ENCODE data around the gene EPB41L5. TPM values are rescaled to one million over a fixed set of nuclear protein-coding genes. Genes with fewer than 3 reads are reported as not detected.
A peak's percentile ranks its signal among the peaks of the same experiment; 100 is the strongest.

The EPB41L5 gene
- total and polyA plus RNA-seq, 12 donors = 2.6 to 25.8 (median 13.9) TPM

- Histone ChIP-seq H3K9me3 (replicated peaks in 1 of 3) (no peaks in the 10 kb centered on the region), H3K4me3 (no peak overlapping the region), H3K27ac (no peak overlapping the region), H3K36me3 (replicated peaks in 1 of 2) (no peaks in the 10 kb centered on the region), H3K4me1 (replicated peaks in 1 of 2) (peaks cover 3 to 22% of the 10 kb centered on the region in 2 donors), H3K27me3 (no peaks in the 10 kb centered on the region)
- intact Hi-C loops (cut with DNase I) = loop anchor here in 1 of 2 donors (5.0 kb wide), 1 partner anchor 69 kb away; no protein-coding TSS in a partner anchor
- no peak for DNase-seq
- 93 to 98% (median 95%) methylated on average over 1 of the region's 1 CpG for WGBS, 4 donors
- no peak for TF ChIP-seq CTCF (IDR thresholded peaks at IDR 0.05)
- TF ChIP-seq POLR2A (IDR thresholded peaks at IDR 0.05) = no peak
Measured at GRCh38 chr2:120108749-120109148, 95.9 kb downstream of the EPB41L5 start.

- no peaks in the 10 kb centered on the region for H3K27me3 ChIP-seq
- intact Hi-C loops (cut with DNase I) = loop anchor here (5.0 to 10.0 kb wide), 4 partner anchors 55 to 205 kb away; no protein-coding TSS in a partner anchor
- DNase-seq = no peak
- TF ChIP-seq CTCF (IDR thresholded peaks at IDR 0.05) (peak; percentile 29 to 78 (median 60)), POLR2A (IDR thresholded peaks at IDR 0.05) (no peak)
- H3K4me3 ChIP-seq = no peak overlapping the region
- H3K36me3 ChIP-seq (replicated peaks in 1 of 2) = no peaks in the 10 kb centered on the region
- no peak overlapping the region for H3K27ac ChIP-seq
- H3K9me3 ChIP-seq (replicated peaks in 1 of 3) = no peaks in the 10 kb centered on the region
- 40 to 65% (median 47%) methylated on average over 3 of the region's 3 CpGs for WGBS, 4 donors
- H3K4me1 ChIP-seq (replicated peaks in 1 of 2) = peaks cover 3 to 22% of the 10 kb centered on the region in 2 donors
Measured at GRCh38 chr2:120109186-120110061, 96.5 kb downstream of the EPB41L5 start.

GRCh38 chr2:120110062-120110362 is 97.1 kb downstream of the EPB41L5 start:
- H3K27ac ChIP-seq = no peak overlapping the region
- peaks cover 3 to 22% of the 10 kb centered on the region in 2 donors for H3K4me1 ChIP-seq (replicated peaks in 1 of 2)
- 79 to 91% (median 79%) methylated on average over 3 of the region's 3 CpGs for WGBS, 4 donors
- no peaks in the 10 kb centered on the region for H3K9me3 ChIP-seq (replicated peaks in 1 of 3)
- no peaks in the 10 kb centered on the region for H3K27me3 ChIP-seq
- TF ChIP-seq CTCF (IDR thresholded peaks at IDR 0.05) (peak in 2 of 6 experiments; percentile 2 to 15), POLR2A (IDR thresholded peaks at IDR 0.05) (no peak)
- intact Hi-C loops (cut with DNase I) = loop anchor here (5.0 to 10.0 kb wide), 3 partner anchors 55 to 205 kb away; no protein-coding TSS in a partner anchor
- no peak for DNase-seq
- H3K36me3 ChIP-seq (replicated peaks in 1 of 2) = no peaks in the 10 kb centered on the region
- no peak overlapping the region for H3K4me3 ChIP-seq

- intact Hi-C loops (cut with DNase I) = loop anchor here (5.0 to 10.0 kb wide), 3 partner anchors 54 to 204 kb away; no protein-coding TSS in a partner anchor
- Histone ChIP-seq H3K27me3 (no peaks in the 10 kb centered on the region), H3K36me3 (replicated peaks in 1 of 2) (no peaks in the 10 kb centered on the region), H3K9me3 (replicated peaks in 1 of 3) (no peaks in the 10 kb centered on the region), H3K27ac (no peak overlapping the region), H3K4me1 (replicated peaks in 1 of 2) (peaks cover 3 to 22% of the 10 kb centered on the region in 2 donors), H3K4me3 (no peak overlapping the region)
- no peak for TF ChIP-seq POLR2A (IDR thresholded peaks at IDR 0.05)
- no peak for TF ChIP-seq CTCF (IDR thresholded peaks at IDR 0.05)
- DNase-seq = peak in 3 of 7 donors; percentile 15 to 21 (median 16)
- WGBS, 4 donors = 74 to 78% (median 75%) methylated on average over 6 of the region's 6 CpGs
Measured at GRCh38 chr2:120110507-120110906, 97.6 kb downstream of the EPB41L5 start.

All from adrenal gland (tissue), 12 donors.